HepG2 (cell line): ENCODE measurements around the gene P2RX5. TPM values are rescaled to one million over a fixed set of nuclear protein-coding genes. Genes with fewer than 3 reads are reported as not detected.

Experiments used
- AKAP8 ChIP-seq: sonication (generic); formaldehyde crosslinking; IDR thresholded peaks from 2 replicates; pipeline ENCODE4 v1.5.1; 2020; ENCODE audit warnings: mild to moderate bottlenecking, missing genetic modification reagents
- ATF4 ChIP-seq, 2 experiments: fragments of 450-650 bp in 1 of 2; sonication (generic) in 1 of 2; formaldehyde crosslinking; IDR thresholded peaks; 2 replicates each; pipeline versions ENCODE4 v1.5.0 to v1.8.0; 2020 to 2022; ENCODE audit warnings: mild to moderate bottlenecking in 1 of 2, missing genetic modification reagents in 1 of 2
- FOSL1 ChIP-seq: sonication (generic); formaldehyde crosslinking; IDR thresholded peaks from 2 replicates; pipeline ENCODE4 v1.9.0; 2021; ENCODE audit warnings: missing genetic modification reagents, borderline replicate concordance
- GMEB2 ChIP-seq: IDR thresholded peaks from 2 replicates; pipeline ENCODE4 v1.6.1; 2016; ENCODE audit warnings: missing biosample characterization, missing genetic modification reagents, low read depth
- GTF2F1 ChIP-seq: fragments of 150-350 bp; IDR thresholded peaks from 2 replicates; pipeline ENCODE4 v1.6.1; 2014; ENCODE audit warnings: low read length
- MAZ ChIP-seq, 2 experiments: sonication (generic) in 1 of 2; formaldehyde crosslinking in 1 of 2; IDR thresholded peaks; 2 replicates each; pipeline versions ENCODE4 v1.5.0 to v1.6.1; 2012 to 2020; ENCODE audit warnings: low read depth in 2 of 2, mild to moderate bottlenecking in 2 of 2, borderline replicate concordance in 1 of 2, improper control_type of control experiment in 1 of 2, low read length in 1 of 2, missing genetic modification reagents in 1 of 2, moderate library complexity in 1 of 2
- NR0B2 ChIP-seq: sonication (generic); formaldehyde crosslinking; IDR thresholded peaks from 2 replicates; pipeline ENCODE4 v1.4.0; 2020; ENCODE audit warnings: mild to moderate bottlenecking, missing genetic modification reagents
- PHF21A ChIP-seq: sonication (generic); formaldehyde crosslinking; IDR thresholded peaks from 2 replicates; pipeline ENCODE4 v1.5.0; 2020; ENCODE audit warnings: mild to moderate bottlenecking, missing genetic modification reagents
- SOX6 ChIP-seq, 2 experiments: fragments of 450-650 bp in 1 of 2; sonication (generic) in 1 of 2; formaldehyde crosslinking in 1 of 2; IDR thresholded peaks; 2 replicates each; pipeline versions ENCODE4 v1.4.0 to v1.6.1; 2017 to 2020; ENCODE audit warnings: antibody characterized with exemption in 1 of 2, mild to moderate bottlenecking in 1 of 2, missing genetic modification reagents in 1 of 2
- TBX3 ChIP-seq: fragments of 450-650 bp; IDR thresholded peaks from 2 replicates; pipeline ENCODE4 v1.6.1; 2017; ENCODE audit warnings: antibody characterized with exemption, mild to moderate bottlenecking, inconsistent platforms, borderline replicate concordance
- TCF7L2 ChIP-seq: IDR thresholded peaks from 2 replicates; pipeline ENCODE4 v1.6.1; 2011; ENCODE audit warnings: mild to moderate bottlenecking, low read depth, low read length, moderate library complexity
- TEAD2 ChIP-seq: sonication (generic); formaldehyde crosslinking; IDR thresholded peaks from 2 replicates; pipeline ENCODE4 v1.9.0; 2021; ENCODE audit warnings: missing genetic modification reagents
- TEAD3 ChIP-seq: optimal IDR thresholded peaks from 2 replicates; pipeline ENCODE3; 2016; ENCODE audit warnings: borderline replicate concordance
- ZFP41 ChIP-seq: sonication (generic); formaldehyde crosslinking; IDR thresholded peaks from 2 replicates; pipeline ENCODE4 v1.4.0; 2020; ENCODE audit warnings: mild to moderate bottlenecking, missing genetic modification reagents, borderline replicate concordance
- ZNF224 ChIP-seq: sonication (generic); formaldehyde crosslinking; IDR thresholded peaks from 2 replicates; pipeline ENCODE4 v1.5.0; 2020; ENCODE audit warnings: mild to moderate bottlenecking, missing genetic modification reagents
- ZNF276 ChIP-seq: sonication (generic); formaldehyde crosslinking; IDR thresholded peaks from 2 replicates; pipeline ENCODE4 v1.4.0; 2020; ENCODE audit warnings: mild to moderate bottlenecking, low read depth, missing genetic modification reagents
- ZNF543 ChIP-seq: sonication (generic); formaldehyde crosslinking; IDR thresholded peaks from 2 replicates; pipeline ENCODE4 v1.4.0; 2020; ENCODE audit warnings: mild to moderate bottlenecking, missing genetic modification reagents
- ZNF556 ChIP-seq: sonication (generic); formaldehyde crosslinking; IDR thresholded peaks from 2 replicates; pipeline ENCODE4 v1.4.0; 2020; ENCODE audit warnings: mild to moderate bottlenecking, missing genetic modification reagents, borderline replicate concordance
- ZNF597 ChIP-seq: sonication (generic); formaldehyde crosslinking; IDR thresholded peaks from 2 replicates; pipeline ENCODE4 v1.5.0; 2020; ENCODE audit warnings: missing genetic modification reagents
- ZNF775 ChIP-seq: sonication (generic); formaldehyde crosslinking; IDR thresholded peaks from 2 replicates; pipeline ENCODE4 v1.4.0; 2020; ENCODE audit warnings: missing genetic modification reagents, mild to moderate bottlenecking, moderate library complexity, borderline replicate concordance
- ZNF777 ChIP-seq: sonication (generic); formaldehyde crosslinking; IDR thresholded peaks from 2 replicates; pipeline ENCODE4 v1.4.0; 2020; ENCODE audit warnings: missing genetic modification reagents
- ZZZ3 ChIP-seq: sonication (generic); formaldehyde crosslinking; IDR thresholded peaks from 2 replicates; pipeline ENCODE4 v1.4.0; 2020; ENCODE audit warnings: missing genetic modification reagents, mild to moderate bottlenecking, borderline replicate concordance
- polyA plus RNA-seq, 8 experiments: library from polyadenylated mRNA; depleted of rRNA in 3 of 8; stranded (reverse) in 7 of 8; unstranded in 1 of 8; fragments of >200 nt; fragmentation: Illumina TruSeq in 4 of 8; extraction: Trizol in 4 of 8; gene quantifications; 2 replicates each; pipeline versions ENCODE4 v1.2.1 to v1.2.3, GENCODE V29; 2011 to 2016; ENCODE audit warnings: low read depth in 4 of 8, missing spikeins in 1 of 8, mixed read lengths in 1 of 8; ENCODE audit not compliant: insufficient read depth in 1 of 8
- total RNA-seq, 5 experiments: library from RNA; depleted of rRNA; stranded (reverse); fragments of >200 nt; fragmentation: Illumina TruSeq; extraction: Trizol; gene quantifications; 2 replicates each; pipeline ENCODE4 v1.2.3, GENCODE V29; 2016; ENCODE audit warnings: low read depth in 1 of 5

The P2RX5 gene
- total and polyA plus RNA-seq, 2 of the 13 experiments (the other 11 are each of a cell fraction or from before 2014, with no cell fraction given): 0.95 to 1.7 TPM

GRCh38 chr17:3668279-3669084 is 27.5 kb downstream of the P2RX5 start, which contains the start of the genes EMC6 and TAX1BP3 (continued):
- TF ChIP-seq ATF4 (CRISPR knock-in tag; IDR thresholded peaks at IDR 0.05) (no peak), SOX6 (IDR thresholded peaks at IDR 0.05) (no peak), SOX6 (CRISPR knock-in tag; IDR thresholded peaks at IDR 0.05) (peak; percentile 52), ZNF775 (no peak), PHF21A (CRISPR knock-in tag) (peak; percentile 80; the same call in 1 of the 2 replicates), ZNF597 (CRISPR knock-in tag) (0 out of 2 replicates have a peak, but pooled peaks have one; percentile 77), ZNF276 (CRISPR knock-in tag) (no peak; the same call in 1 of the 2 replicates), AKAP8 (CRISPR knock-in tag) (peak; percentile 70; the same call in 1 of the 2 replicates), TCF7L2 (no peak), GTF2F1 (peak; percentile 77), ZNF224 (CRISPR knock-in tag) (no peak), TBX3 (no peak), TEAD3 (CRISPR knock-in tag) (no peak), MAZ (IDR thresholded peaks at IDR 0.05; ENCODE audit: borderline replicate concordance, low read depth, low read length) (peak; percentile 88), MAZ (CRISPR knock-in tag; IDR thresholded peaks at IDR 0.05; ENCODE audit: low read depth) (peak; percentile 65), ZNF556 (CRISPR knock-in tag) (no peak), TEAD2 (CRISPR knock-in tag) (no peak), ZNF543 (CRISPR knock-in tag) (no peak; the same call in 1 of the 2 replicates), ZNF777 (peak; percentile 76), NR0B2 (CRISPR knock-in tag) (peak; percentile 50; the same call in 1 of the 2 replicates), FOSL1 (CRISPR knock-in tag) (no peak), ZFP41 (no peak), GMEB2 (CRISPR knock-in tag) (no peak), ZZZ3 (CRISPR knock-in tag) (peak; percentile 34; the same call in 1 of the 2 replicates)
